Testis (tissue), 2 donors: ENCODE data around the gene RIC8B.

ENCODE experiments used
- POLR2A ChIP-seq: fragments of 450-650 bp; IDR thresholded peaks from one replicate; pipeline ENCODE4 v1.6.1; 2017; ENCODE audit warnings: antibody characterized with exemption, mild to moderate bottlenecking, moderate library complexity
- TF ChIP-seq, protein P1 (sequence below), 3 experiments: fragments of 450-650 bp in 2 of 3; fragments of 200-600 bp in 1 of 3; sonication (generic) in 1 of 3; IDR thresholded peaks; one replicate each; pipeline ENCODE4 v1.5.1; 2016 to 2019; ENCODE audit warnings: antibody characterized with exemption in 3 of 3, mild to moderate bottlenecking in 2 of 3, moderate library complexity in 1 of 3

DNA sequence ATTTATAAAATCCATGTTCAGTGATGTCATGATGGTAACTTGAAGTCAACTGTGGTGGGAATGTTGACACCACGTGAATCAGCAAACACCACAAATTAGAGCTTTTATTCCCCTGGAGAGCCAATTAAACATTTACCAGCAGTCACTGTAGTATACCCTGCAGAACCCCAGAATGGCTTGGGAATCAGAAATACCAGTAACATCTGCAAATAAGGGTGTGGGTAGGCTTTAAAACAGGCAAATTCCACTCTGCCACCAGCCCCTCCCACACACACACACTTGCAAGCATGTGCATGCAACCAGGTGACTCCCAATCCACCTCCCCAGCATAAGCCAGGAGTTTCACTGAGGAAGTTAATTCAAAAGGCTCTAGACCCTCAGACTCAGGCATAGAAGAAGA, 117.6 kb downstream of the RIC8B start:
- TF ChIP-seq, protein P1, sequence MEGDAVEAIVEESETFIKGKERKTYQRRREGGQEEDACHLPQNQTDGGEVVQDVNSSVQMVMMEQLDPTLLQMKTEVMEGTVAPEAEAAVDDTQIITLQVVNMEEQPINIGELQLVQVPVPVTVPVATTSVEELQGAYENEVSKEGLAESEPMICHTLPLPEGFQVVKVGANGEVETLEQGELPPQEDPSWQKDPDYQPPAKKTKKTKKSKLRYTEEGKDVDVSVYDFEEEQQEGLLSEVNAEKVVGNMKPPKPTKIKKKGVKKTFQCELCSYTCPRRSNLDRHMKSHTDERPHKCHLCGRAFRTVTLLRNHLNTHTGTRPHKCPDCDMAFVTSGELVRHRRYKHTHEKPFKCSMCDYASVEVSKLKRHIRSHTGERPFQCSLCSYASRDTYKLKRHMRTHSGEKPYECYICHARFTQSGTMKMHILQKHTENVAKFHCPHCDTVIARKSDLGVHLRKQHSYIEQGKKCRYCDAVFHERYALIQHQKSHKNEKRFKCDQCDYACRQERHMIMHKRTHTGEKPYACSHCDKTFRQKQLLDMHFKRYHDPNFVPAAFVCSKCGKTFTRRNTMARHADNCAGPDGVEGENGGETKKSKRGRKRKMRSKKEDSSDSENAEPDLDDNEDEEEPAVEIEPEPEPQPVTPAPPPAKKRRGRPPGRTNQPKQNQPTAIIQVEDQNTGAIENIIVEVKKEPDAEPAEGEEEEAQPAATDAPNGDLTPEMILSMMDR (IDR thresholded peaks at IDR 0.05), result no peak
- TF ChIP-seq POLR2A, result no peak
